ENCODE measurements around the gene CLSTN2.

DNA sequence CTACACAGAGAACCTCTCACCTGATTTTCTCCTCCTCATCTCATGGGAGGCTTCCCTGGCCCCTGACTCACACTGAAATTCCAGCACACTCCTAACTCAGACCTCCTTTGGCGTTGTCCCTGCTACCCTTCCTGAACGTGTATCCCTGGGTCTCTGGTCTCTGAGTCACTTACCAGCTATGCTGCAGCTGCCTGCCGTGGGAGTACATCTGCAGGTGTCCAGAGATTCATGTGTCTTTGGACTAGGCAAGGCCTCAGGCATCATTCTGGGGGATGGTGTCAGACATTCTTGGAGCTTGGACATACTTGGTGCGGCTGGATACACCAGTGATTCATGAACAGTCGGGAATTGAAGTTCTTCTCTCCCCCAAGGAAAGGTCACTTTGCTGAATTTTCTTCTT is 594.1 kb downstream of the CLSTN2 start:
- TF ChIP-seq, protein P1, sequence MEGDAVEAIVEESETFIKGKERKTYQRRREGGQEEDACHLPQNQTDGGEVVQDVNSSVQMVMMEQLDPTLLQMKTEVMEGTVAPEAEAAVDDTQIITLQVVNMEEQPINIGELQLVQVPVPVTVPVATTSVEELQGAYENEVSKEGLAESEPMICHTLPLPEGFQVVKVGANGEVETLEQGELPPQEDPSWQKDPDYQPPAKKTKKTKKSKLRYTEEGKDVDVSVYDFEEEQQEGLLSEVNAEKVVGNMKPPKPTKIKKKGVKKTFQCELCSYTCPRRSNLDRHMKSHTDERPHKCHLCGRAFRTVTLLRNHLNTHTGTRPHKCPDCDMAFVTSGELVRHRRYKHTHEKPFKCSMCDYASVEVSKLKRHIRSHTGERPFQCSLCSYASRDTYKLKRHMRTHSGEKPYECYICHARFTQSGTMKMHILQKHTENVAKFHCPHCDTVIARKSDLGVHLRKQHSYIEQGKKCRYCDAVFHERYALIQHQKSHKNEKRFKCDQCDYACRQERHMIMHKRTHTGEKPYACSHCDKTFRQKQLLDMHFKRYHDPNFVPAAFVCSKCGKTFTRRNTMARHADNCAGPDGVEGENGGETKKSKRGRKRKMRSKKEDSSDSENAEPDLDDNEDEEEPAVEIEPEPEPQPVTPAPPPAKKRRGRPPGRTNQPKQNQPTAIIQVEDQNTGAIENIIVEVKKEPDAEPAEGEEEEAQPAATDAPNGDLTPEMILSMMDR (IDR thresholded peaks at IDR 0.05; ENCODE audit: low read length), result no peak
- no peak for TF ChIP-seq EZH2 (optimal IDR thresholded peaks at IDR 0.05; ENCODE audit: low read depth, low read length)

All from MM.1S (cell line).